Tibial nerve (tissue), 4 donors: ENCODE results near the gene NCOA3. TPM values are rescaled to one million over a fixed set of nuclear protein-coding genes. Genes with fewer than 3 reads are reported as not detected.

Source experiments
- DNase-seq, 2 donors: peaks; one replicate each; pipeline ENCODE4 v3.0.0-alpha.2; 2019; ENCODE audit warnings: low spot score in 2 of 2
- H3K27ac ChIP-seq, 4 donors: fragments of 200-600 bp; sonication (generic) in 3 of 4; one replicate each; pipeline ENCODE4 v1.5.1; 2017 to 2019; ENCODE audit warnings: mild to moderate bottlenecking in 1 of 4
- H3K27me3 ChIP-seq, 2 donors: fragments of 200-600 bp; sonication (generic) in 1 of 2; one replicate each; pipeline versions ENCODE4 v1.5.1 to v1.6.0; 2017 to 2019
- H3K36me3 ChIP-seq, 3 donors: fragments of 200-600 bp; sonication (generic); one replicate each; pipeline ENCODE4 v1.5.1; 2018 to 2019
- H3K4me1 ChIP-seq, 4 donors: fragments of 200-600 bp; sonication (generic) in 3 of 4; one replicate each; pipeline ENCODE4 v1.5.1; 2017 to 2019
- H3K4me3 ChIP-seq, 4 donors: fragments of 200-600 bp; sonication (generic) in 3 of 4; one replicate each; pipeline ENCODE4 v1.5.1; 2017 to 2019; ENCODE audit warnings: mild to moderate bottlenecking in 1 of 4, moderate library complexity in 1 of 4
- H3K9me3 ChIP-seq, 4 donors: fragments of 200-600 bp; sonication (generic) in 3 of 4; one replicate each; pipeline ENCODE4 v1.5.1; 2017 to 2019
- CTCF ChIP-seq, 5 experiments: fragments of 200-600 bp in 3 of 5; fragments of 450-650 bp in 2 of 5; sonication (generic) in 3 of 5; IDR thresholded peaks; one replicate each; pipeline ENCODE4 v1.5.1; 2016 to 2019; ENCODE audit warnings: antibody characterized with exemption in 5 of 5, mild to moderate bottlenecking in 3 of 5, moderate library complexity in 2 of 5
- EP300 ChIP-seq, 2 donors: sonication (generic); formaldehyde crosslinking; IDR thresholded peaks; one replicate each; pipeline ENCODE4 v1.6.1; 2017; ENCODE audit warnings: antibody characterized with exemption in 2 of 2, mild to moderate bottlenecking in 1 of 2
- POLR2A ChIP-seq, 2 donors: fragments of 450-650 bp; IDR thresholded peaks; one replicate each; pipeline ENCODE4 v1.6.1; 2017; ENCODE audit warnings: antibody characterized with exemption in 2 of 2, mild to moderate bottlenecking in 2 of 2, moderate library complexity in 2 of 2
- WGBS, 2 donors: methylation state at CpG; one replicate each; pipeline ENCODE4 v1.1.5; 2018; 5-methylcytosine and 5-hydroxymethylcytosine counted together
- total RNA-seq, 4 donors: library from RNA; depleted of rRNA; stranded (reverse); fragments of >200 nt; gene quantifications; one replicate each; pipeline ENCODE4 v1.1.0, GENCODE V29; 2016

Gene NCOA3
- total RNA-seq, 4 donors from 2014 or later, result 38.0 to 48.9 (median 40.7) TPM

DNA sequence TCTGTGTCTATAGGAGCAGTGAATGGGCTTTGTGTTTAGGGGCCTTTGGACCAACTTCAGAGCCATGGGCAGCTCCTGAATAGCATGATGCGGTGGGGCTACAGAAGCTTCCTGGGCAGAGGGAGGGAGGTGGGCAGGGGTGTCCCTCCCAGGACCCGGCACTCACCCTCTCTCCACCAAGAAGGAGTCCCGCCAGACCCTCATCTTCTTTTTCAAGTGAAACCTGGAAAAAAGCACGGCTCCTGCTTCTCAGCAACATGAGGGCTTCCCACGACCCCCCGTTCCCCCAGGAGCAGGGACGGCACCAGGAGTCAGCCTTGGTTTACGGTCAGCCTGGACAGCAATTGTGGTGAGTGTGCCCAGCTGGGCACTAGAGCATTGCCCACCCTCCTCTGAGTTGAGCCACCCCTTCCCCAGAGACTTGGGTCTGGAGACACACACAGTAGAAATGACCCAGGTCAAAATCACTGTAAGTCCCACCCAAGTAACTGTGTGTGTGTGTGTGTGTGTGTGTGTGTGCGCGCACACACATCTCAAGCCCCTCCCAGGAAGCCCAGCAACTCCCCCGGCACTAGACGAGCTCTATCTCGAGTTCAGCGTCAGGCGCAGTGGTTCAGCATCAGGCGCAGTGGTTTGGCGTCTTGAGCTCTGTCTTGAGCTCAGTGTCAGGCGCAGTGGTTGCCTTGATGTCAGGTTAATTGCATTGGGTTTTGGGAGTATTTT, 175.4 kb downstream of the NCOA3 start:
- Histone ChIP-seq H3K4me1 (peaks cover 0 to 5% (median 0%) of the 10 kb centered on the region in 4 donors), H3K27me3 (no peaks in the 10 kb centered on the region), H3K27ac (no peak overlapping the region), H3K9me3 (no peaks in the 10 kb centered on the region), H3K4me3 (no peak overlapping the region), H3K36me3 (peaks cover 0 to 9% (median 0%) of the 10 kb centered on the region in 3 donors)
- no peak for TF ChIP-seq EP300 (IDR thresholded peaks at IDR 0.05)
- TF ChIP-seq CTCF (IDR thresholded peaks at IDR 0.05), result no peak
- TF ChIP-seq POLR2A (IDR thresholded peaks at IDR 0.05), result no peak
- no peak for DNase-seq
- 70 to 77% methylated on average over 9 to 18 of the region's 18 CpGs for WGBS, 2 donors

DNA sequence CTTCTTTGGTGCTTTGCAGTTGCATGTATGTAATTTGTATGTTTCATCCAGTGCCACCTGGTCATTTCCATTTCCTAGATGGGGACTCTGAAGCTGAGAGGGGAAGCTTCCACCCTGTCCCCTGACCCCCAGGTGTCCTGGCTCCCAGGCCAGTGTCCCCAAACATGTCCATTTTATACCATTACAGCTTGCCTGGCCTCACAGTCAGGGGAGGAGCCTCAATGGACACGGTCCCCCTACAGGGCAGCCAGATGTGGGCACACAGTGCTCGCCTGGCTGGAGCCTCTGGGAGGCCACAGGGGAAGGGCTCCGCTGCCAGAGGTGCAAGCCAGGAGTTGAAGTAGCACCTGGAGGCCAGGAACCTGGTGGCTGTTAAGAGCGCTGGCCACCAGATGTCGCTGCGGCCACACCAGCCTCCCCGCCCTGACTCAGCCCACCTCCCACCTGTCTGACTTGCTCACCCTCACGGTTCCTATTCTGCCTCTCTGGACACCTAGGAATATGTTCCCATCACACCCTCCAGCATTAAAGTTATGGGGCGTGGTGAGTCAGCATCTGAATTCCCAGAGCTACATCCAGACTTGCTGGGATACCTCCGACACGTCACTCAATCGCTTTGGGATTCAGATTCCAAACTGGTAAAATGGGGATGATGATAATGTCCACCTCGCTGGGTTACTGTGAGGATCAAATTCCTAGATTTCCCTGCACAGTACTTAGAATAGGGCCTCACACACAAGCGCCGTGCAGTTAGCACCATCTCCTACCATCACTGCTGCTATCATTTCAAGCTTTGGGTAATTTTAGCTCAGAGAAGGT, 176.2 kb downstream of the NCOA3 start:
- Histone ChIP-seq H3K27me3 (no peaks in the 10 kb centered on the region), H3K36me3 (peaks cover 0 to 4% (median 0%) of the 10 kb centered on the region in 3 donors), H3K4me1 (peaks cover 0 to 13% (median 0%) of the 10 kb centered on the region in 4 donors), H3K27ac (no peak overlapping the region), H3K4me3 (no peak overlapping the region), H3K9me3 (no peaks in the 10 kb centered on the region)
- 45 to 57% methylated on average over 15 of the region's 15 CpGs for WGBS, 2 donors
- peak; percentile 48 to 76 (median 61) for TF ChIP-seq CTCF (IDR thresholded peaks at IDR 0.05)
- TF ChIP-seq POLR2A (IDR thresholded peaks at IDR 0.05), result no peak
- DNase-seq, result no peak

DNA sequence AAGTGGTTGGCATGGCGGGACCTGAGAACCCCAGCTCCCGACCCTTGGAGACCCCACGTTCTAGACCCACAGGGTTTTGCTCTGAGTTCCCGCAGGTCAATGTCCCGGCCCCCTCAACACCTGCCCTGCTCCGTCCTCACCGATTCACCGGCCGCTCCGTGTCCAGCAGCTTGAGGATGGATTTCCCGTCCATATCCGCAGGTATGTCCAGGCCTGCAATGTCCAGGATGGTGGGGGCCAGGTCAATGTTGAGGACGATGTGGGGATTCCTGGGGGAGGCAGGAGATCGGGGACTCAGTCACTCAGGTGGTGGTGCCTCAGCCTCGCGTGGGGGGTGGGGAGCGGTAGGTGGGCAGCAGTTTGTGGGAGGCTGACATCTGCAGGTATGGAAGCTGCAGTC, 176.8 kb downstream of the NCOA3 start:
- no peaks in the 10 kb centered on the region for H3K27me3 ChIP-seq
- peaks cover 0 to 4% (median 0%) of the 10 kb centered on the region in 3 donors for H3K36me3 ChIP-seq
- H3K4me1 ChIP-seq, result peaks cover 0 to 15% (median 0%) of the 10 kb centered on the region in 4 donors
- H3K9me3 ChIP-seq, result no peaks in the 10 kb centered on the region
- DNase-seq, result no peak
- H3K27ac ChIP-seq, result no peak overlapping the region
- H3K4me3 ChIP-seq, result no peak overlapping the region
- WGBS, 2 donors, result 95 to 97% methylated on average over 17 of the region's 17 CpGs
- TF ChIP-seq POLR2A (IDR thresholded peaks at IDR 0.05), result no peak
- no peak for TF ChIP-seq EP300 (IDR thresholded peaks at IDR 0.05)
- TF ChIP-seq CTCF (IDR thresholded peaks at IDR 0.05), result no peak

GRCh38 chr20:47679462-47679861, 177.8 kb downstream of the NCOA3 start:
- no peaks in the 10 kb centered on the region for H3K9me3 ChIP-seq
- H3K27ac ChIP-seq, result no peak overlapping the region
- DNase-seq, result no peak
- H3K4me3 ChIP-seq, result no peak overlapping the region
- WGBS, 2 donors, result 85 to 92% methylated on average over 4 of the region's 4 CpGs
- H3K36me3 ChIP-seq, result peaks cover 0 to 8% (median 0%) of the 10 kb centered on the region in 3 donors
- no peaks in the 10 kb centered on the region for H3K27me3 ChIP-seq
- TF ChIP-seq EP300 (IDR thresholded peaks at IDR 0.05) (no peak), POLR2A (IDR thresholded peaks at IDR 0.05) (no peak), CTCF (IDR thresholded peaks at IDR 0.05) (no peak)
- H3K4me1 ChIP-seq, result peaks cover 0 to 15% (median 0%) of the 10 kb centered on the region in 4 donors
